Suprapubic skin (tissue), 4 donors: Measurements from ENCODE around the gene ANKH.

Source experiments
- POLR2A ChIP-seq, 2 donors: fragments of 450-650 bp; IDR thresholded peaks; one replicate each; pipeline ENCODE4 v1.6.1; 2017; ENCODE audit warnings: antibody characterized with exemption in 2 of 2, mild to moderate bottlenecking in 2 of 2, moderate library complexity in 2 of 2
- POLR2AphosphoS5 ChIP-seq, 3 donors: sonication (generic); formaldehyde crosslinking; IDR thresholded peaks; one replicate each; pipeline ENCODE4 v1.6.1; 2017; ENCODE audit warnings: antibody characterized with exemption in 3 of 3
- TF ChIP-seq, protein P1 (sequence below), 2 donors: fragments of 200-600 bp in 1 of 2; fragments of 450-650 bp in 1 of 2; sonication (generic) in 1 of 2; IDR thresholded peaks; one replicate each; pipeline ENCODE4 v1.5.1; 2016 to 2019; ENCODE audit warnings: antibody characterized with exemption in 2 of 2, mild to moderate bottlenecking in 1 of 2, moderate library complexity in 1 of 2

GRCh38 chr5:14802541-14802940 is 69.0 kb downstream of the ANKH start:
- TF ChIP-seq, protein P1, sequence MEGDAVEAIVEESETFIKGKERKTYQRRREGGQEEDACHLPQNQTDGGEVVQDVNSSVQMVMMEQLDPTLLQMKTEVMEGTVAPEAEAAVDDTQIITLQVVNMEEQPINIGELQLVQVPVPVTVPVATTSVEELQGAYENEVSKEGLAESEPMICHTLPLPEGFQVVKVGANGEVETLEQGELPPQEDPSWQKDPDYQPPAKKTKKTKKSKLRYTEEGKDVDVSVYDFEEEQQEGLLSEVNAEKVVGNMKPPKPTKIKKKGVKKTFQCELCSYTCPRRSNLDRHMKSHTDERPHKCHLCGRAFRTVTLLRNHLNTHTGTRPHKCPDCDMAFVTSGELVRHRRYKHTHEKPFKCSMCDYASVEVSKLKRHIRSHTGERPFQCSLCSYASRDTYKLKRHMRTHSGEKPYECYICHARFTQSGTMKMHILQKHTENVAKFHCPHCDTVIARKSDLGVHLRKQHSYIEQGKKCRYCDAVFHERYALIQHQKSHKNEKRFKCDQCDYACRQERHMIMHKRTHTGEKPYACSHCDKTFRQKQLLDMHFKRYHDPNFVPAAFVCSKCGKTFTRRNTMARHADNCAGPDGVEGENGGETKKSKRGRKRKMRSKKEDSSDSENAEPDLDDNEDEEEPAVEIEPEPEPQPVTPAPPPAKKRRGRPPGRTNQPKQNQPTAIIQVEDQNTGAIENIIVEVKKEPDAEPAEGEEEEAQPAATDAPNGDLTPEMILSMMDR (IDR thresholded peaks at IDR 0.05) = no peak
- TF ChIP-seq POLR2AphosphoS5 (IDR thresholded peaks at IDR 0.05) (no peak), POLR2A (IDR thresholded peaks at IDR 0.05) (no peak)
